Measurements from ENCODE around the gene PREX1. TPM values are rescaled to one million over a fixed set of nuclear protein-coding genes. Genes with fewer than 3 reads are reported as not detected.
A peak's percentile ranks its signal among the peaks of the same experiment; 100 is the strongest.

Gene PREX1
- total and polyA plus RNA-seq, 10 donors = 36.7 to 279 (median 157) TPM

DNA sequence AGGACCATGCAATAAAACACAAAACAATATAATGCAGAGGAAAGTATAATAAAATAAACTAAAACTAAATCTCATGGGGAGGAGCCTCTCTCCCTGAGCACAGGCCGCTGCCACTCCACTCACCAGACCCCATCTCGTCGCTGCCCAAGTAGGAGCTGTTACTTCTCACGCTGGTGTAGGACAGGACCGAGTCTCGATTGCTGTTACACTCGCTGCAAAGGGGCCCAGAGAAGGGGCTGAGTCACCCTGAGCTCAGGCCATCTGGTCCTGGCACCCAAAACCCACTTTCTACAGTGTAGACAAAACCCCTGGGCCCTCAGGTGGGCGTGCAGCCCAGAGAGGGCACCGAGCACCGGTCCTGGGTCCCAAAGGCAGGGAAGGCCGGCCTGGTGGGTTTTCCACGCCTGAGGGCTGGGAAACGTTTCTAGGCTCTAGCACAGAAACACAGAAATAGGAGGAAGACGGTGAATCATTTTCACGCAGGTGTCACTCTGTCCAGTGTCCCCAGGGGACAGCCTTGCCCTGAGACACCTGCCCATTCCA lies 183.4 kb downstream of the PREX1 start:
- H3K36me3 ChIP-seq = peaks cover 8 to 100% (median 97%) of the 10 kb centered on the region in 6 donors
- H3K27me3 ChIP-seq (replicated peaks in 1 of 7) = no peaks in the 10 kb centered on the region
- H3K27ac ChIP-seq = no peak overlapping the region
- no peaks in the 10 kb centered on the region for H3K4me1 ChIP-seq
- no peak overlapping the region for H3K4me3 ChIP-seq
- DNase-seq = peak; percentile 46
- TF ChIP-seq, protein P1, sequence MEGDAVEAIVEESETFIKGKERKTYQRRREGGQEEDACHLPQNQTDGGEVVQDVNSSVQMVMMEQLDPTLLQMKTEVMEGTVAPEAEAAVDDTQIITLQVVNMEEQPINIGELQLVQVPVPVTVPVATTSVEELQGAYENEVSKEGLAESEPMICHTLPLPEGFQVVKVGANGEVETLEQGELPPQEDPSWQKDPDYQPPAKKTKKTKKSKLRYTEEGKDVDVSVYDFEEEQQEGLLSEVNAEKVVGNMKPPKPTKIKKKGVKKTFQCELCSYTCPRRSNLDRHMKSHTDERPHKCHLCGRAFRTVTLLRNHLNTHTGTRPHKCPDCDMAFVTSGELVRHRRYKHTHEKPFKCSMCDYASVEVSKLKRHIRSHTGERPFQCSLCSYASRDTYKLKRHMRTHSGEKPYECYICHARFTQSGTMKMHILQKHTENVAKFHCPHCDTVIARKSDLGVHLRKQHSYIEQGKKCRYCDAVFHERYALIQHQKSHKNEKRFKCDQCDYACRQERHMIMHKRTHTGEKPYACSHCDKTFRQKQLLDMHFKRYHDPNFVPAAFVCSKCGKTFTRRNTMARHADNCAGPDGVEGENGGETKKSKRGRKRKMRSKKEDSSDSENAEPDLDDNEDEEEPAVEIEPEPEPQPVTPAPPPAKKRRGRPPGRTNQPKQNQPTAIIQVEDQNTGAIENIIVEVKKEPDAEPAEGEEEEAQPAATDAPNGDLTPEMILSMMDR (IDR thresholded peaks at IDR 0.05 in 8 of 11, conservative IDR thresholded peaks at IDR 0.05 in 3 of 11) = no peak
- peak in 1 of 3 donors; percentile 58 for TF ChIP-seq POLR2AphosphoS5 (IDR thresholded peaks at IDR 0.05)
- no peaks in the 10 kb centered on the region for H3K9me3 ChIP-seq
- intact Hi-C loops (cut with DNase I; ENCODE audit: low total_unique reads) = no loop called here
- WGBS, 5 donors = 90 to 95% (median 92%) methylated on average over 15 of the region's 15 CpGs

DNA sequence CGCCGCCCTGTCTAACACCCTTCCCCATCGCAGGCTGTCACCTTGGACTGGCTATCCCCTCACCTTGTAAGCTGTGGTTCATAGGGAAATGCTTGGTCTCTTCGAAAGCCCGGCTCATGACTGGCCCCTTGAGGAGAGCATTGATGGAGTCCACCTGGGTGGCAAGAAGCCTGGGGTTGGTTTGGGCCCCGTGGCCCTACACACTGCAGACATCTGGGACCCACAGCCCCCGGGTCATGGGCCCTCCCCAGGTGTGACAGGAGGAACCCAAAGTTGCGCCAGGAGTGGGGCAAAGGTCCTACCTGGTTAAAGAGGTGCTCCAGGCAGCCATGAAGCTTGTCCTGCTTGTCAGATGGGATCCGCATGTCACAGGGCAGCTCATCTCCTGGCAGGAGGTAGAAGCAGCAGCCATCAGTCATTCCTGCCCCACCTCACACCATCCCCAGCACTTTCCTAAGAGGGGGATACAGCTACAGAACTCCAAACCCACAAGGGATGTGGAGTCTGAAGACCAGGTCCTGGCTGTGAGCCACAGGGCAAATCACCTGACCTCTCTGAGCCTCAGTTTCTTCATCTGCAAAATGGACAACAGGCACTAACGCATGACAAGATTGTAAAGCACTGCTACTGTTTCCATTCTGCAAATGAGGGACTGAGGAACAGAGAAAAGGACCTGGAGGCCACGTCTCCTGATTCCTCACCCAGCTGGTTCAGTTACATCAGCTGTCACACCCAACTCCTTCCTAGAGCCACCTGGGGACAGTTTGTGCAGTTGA lies 185.5 kb downstream of the PREX1 start:
- Histone ChIP-seq H3K36me3 (peaks cover 5 to 100% (median 97%) of the 10 kb centered on the region in 6 donors), H3K27ac (no peak overlapping the region), H3K9me3 (no peaks in the 10 kb centered on the region), H3K4me3 (no peak overlapping the region), H3K27me3 (replicated peaks in 1 of 7) (no peaks in the 10 kb centered on the region), H3K4me1 (peaks cover 0 to 4% (median 0%) of the 10 kb centered on the region in 6 donors)
- TF ChIP-seq POLR2A (IDR thresholded peaks at IDR 0.05) (no peak), POLR2AphosphoS5 (IDR thresholded peaks at IDR 0.05) (peak; percentile 4 to 53 (median 32))
- WGBS, 5 donors = 91 to 96% (median 93%) methylated on average over 11 of the region's 11 CpGs
- DNase-seq = no peak
- intact Hi-C loops (cut with DNase I; ENCODE audit: low total_unique reads) = no loop called here

DNA sequence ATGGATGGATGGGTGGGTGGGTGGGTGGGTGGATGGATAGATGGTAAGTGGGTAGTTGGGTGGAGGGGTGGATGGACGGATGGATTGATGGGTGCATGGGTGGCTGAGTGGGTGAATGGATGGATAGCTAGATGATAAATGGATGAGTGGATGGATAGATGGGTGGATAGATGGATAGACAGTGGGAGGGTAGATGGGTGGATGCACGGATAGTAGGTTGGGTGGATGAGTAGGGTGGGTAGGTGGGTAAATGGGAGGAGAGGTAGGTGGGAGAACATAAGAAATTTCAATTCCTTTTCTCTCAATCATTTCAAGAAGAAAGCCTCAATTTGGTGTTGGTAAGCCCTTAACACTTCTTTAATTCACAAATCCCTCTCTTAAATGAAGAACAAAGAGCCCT lies 186.9 kb downstream of the PREX1 start:
- no peak overlapping the region for H3K4me3 ChIP-seq
- no peaks in the 10 kb centered on the region for H3K27me3 ChIP-seq (replicated peaks in 1 of 7)
- TF ChIP-seq POLR2AphosphoS5 (IDR thresholded peaks at IDR 0.05) = no peak
- TF ChIP-seq, protein P1 (IDR thresholded peaks at IDR 0.05 in 8 of 11, conservative IDR thresholded peaks at IDR 0.05 in 3 of 11) = no peak
- TF ChIP-seq POLR2A (IDR thresholded peaks at IDR 0.05) = no peak
- intact Hi-C loops (cut with DNase I; ENCODE audit: low total_unique reads) = no loop called here
- 89 to 100% (median 91%) methylated on average over 2 of the region's 2 CpGs for WGBS, 5 donors
- H3K36me3 ChIP-seq = peaks cover 4 to 100% (median 95%) of the 10 kb centered on the region in 6 donors
- no peak for DNase-seq
- H3K27ac ChIP-seq = no peak overlapping the region
- no peaks in the 10 kb centered on the region for H3K9me3 ChIP-seq
- peaks cover 0 to 4% (median 0%) of the 10 kb centered on the region in 6 donors for H3K4me1 ChIP-seq

DNA sequence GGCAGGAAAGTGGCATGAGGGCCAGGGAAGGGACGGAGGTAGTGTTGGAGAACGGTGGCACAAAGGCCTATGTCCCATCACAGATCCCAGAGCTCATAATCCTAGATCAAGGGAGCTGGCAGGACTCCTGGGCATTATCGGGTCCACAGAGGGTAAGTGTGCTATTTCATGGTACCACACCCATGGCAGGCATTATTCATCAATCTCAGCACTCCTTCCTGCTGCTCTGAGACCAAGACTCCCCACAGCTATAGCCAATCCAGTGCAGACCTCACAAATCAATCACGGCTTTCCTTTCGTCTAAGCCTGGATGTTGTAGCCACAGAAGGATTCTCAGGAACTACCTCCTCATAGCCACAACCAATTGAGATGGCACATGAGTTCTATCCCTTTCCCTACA lies 187.9 kb downstream of the PREX1 start:
- DNase-seq = no peak
- TF ChIP-seq POLR2AphosphoS5 (IDR thresholded peaks at IDR 0.05) (no peak), POLR2A (IDR thresholded peaks at IDR 0.05) (no peak)
- TF ChIP-seq, protein P1 (IDR thresholded peaks at IDR 0.05 in 8 of 11, conservative IDR thresholded peaks at IDR 0.05 in 3 of 11) = no peak
- Histone ChIP-seq H3K4me3 (no peak overlapping the region), H3K4me1 (peaks cover 0 to 4% (median 0%) of the 10 kb centered on the region in 6 donors), H3K27me3 (replicated peaks in 1 of 7) (no peaks in the 10 kb centered on the region), H3K36me3 (peaks cover 2 to 100% (median 91%) of the 10 kb centered on the region in 6 donors), H3K27ac (no peak overlapping the region), H3K9me3 (no peaks in the 10 kb centered on the region)
- 90 to 96% (median 94%) methylated on average over 5 of the region's 5 CpGs for WGBS, 5 donors
- intact Hi-C loops (cut with DNase I; ENCODE audit: low total_unique reads) = no loop called here

Measured in spleen (tissue), 11 donors.